HepG2 (cell line): ENCODE data around the gene EMC8. TPM values are rescaled to one million over a fixed set of nuclear protein-coding genes. Genes with fewer than 3 reads are reported as not detected.

Source experiments
- HDAC1 ChIP-seq: sonication (generic); formaldehyde crosslinking; IDR thresholded peaks from 2 replicates; pipeline ENCODE4 v1.5.1; 2020; ENCODE audit warnings: mild to moderate bottlenecking, missing genetic modification reagents
- HMG20B ChIP-seq: conservative IDR thresholded peaks from 2 replicates; pipeline ENCODE4 v1.6.1; 2016; ENCODE audit warnings: missing genetic modification reagents, missing compliant biosample characterization
- KDM5A ChIP-seq: fragments of 200-600 bp; sonication (generic); IDR thresholded peaks from 2 replicates; pipeline ENCODE4 v1.7.0; 2018; ENCODE audit warnings: antibody characterized with exemption, mild to moderate bottlenecking, low read length, borderline replicate concordance
- KLF15 ChIP-seq: sonication (generic); formaldehyde crosslinking; IDR thresholded peaks from 2 replicates; pipeline ENCODE4 v1.8.1; 2023; ENCODE audit warnings: borderline replicate concordance, mild to moderate bottlenecking, inconsistent platforms, missing genetic modification reagents, mixed read lengths
- MAFF ChIP-seq: IDR thresholded peaks from 2 replicates; pipeline ENCODE4 v1.6.1; 2011; ENCODE audit warnings: low read depth, low read length, improper control_type of control experiment
- MAFK ChIP-seq, 2 experiments: IDR thresholded peaks in 1 of 2; conservative IDR thresholded peaks in 1 of 2; 2 replicates each; pipeline ENCODE4 v1.6.1; 2011; ENCODE audit warnings: improper control_type of control experiment in 2 of 2, low read length in 2 of 2
- PRPF4 ChIP-seq: fragments of 200-400 bp; formaldehyde crosslinking; IDR thresholded peaks from 2 replicates; pipeline ENCODE4 v1.6.1; 2016; ENCODE audit warnings: low read length, low read depth; ENCODE audit not compliant: poor library complexity, severe bottlenecking
- RARA ChIP-seq: IDR thresholded peaks from 2 replicates; pipeline ENCODE4 v1.6.1; 2016; ENCODE audit warnings: missing genetic modification reagents, missing compliant biosample characterization
- RBFOX2 ChIP-seq: fragments of 200-400 bp; formaldehyde crosslinking; IDR thresholded peaks from 2 replicates; pipeline ENCODE4 v1.6.1; 2017; ENCODE audit warnings: low read depth, mild to moderate bottlenecking, low read length
- SIN3B ChIP-seq: fragments of 150-350 bp; IDR thresholded peaks from 2 replicates; pipeline ENCODE4 v1.6.1; 2014; ENCODE audit warnings: low read length
- SRF ChIP-seq: IDR thresholded peaks from 2 replicates; pipeline ENCODE4 v1.6.1; 2011; ENCODE audit warnings: mild to moderate bottlenecking, low read depth, low read length, moderate library complexity
- TEAD3 ChIP-seq: optimal IDR thresholded peaks from 2 replicates; pipeline ENCODE3; 2016; ENCODE audit warnings: borderline replicate concordance
- XBP1 ChIP-seq: sonication (generic); formaldehyde crosslinking; IDR thresholded peaks from 2 replicates; pipeline ENCODE4 v1.5.0; 2020; ENCODE audit warnings: missing genetic modification reagents
- ZFP36L1 ChIP-seq: sonication (generic); formaldehyde crosslinking; IDR thresholded peaks from 2 replicates; pipeline ENCODE4 v1.8.0; 2022; ENCODE audit warnings: mild to moderate bottlenecking, missing genetic modification reagents, moderate library complexity
- ZFP37 ChIP-seq: sonication (generic); formaldehyde crosslinking; IDR thresholded peaks from 2 replicates; pipeline ENCODE4 v1.4.0; 2020; ENCODE audit warnings: missing genetic modification reagents, borderline replicate concordance
- ZNF431 ChIP-seq: sonication (generic); formaldehyde crosslinking; IDR thresholded peaks from 2 replicates; pipeline ENCODE4 v1.9.0; 2022; ENCODE audit warnings: missing genetic modification reagents, low read depth, mild to moderate bottlenecking, borderline replicate concordance
- ZNF546 ChIP-seq: sonication (generic); formaldehyde crosslinking; conservative IDR thresholded peaks from 2 replicates; pipeline ENCODE4 v1.8.1; 2023; ENCODE audit warnings: mild to moderate bottlenecking, missing genetic modification reagents
- ZNF619 ChIP-seq: sonication (generic); formaldehyde crosslinking; IDR thresholded peaks from 2 replicates; pipeline ENCODE4 v1.4.0; 2020; ENCODE audit warnings: mild to moderate bottlenecking, missing genetic modification reagents
- ZNF746 ChIP-seq: sonication (generic); formaldehyde crosslinking; IDR thresholded peaks from 2 replicates; pipeline ENCODE4 v1.8.0; 2022; ENCODE audit warnings: mild to moderate bottlenecking, missing genetic modification reagents
- ZNF772 ChIP-seq: sonication (generic); formaldehyde crosslinking; IDR thresholded peaks from 2 replicates; pipeline ENCODE4 v1.5.0; 2020; ENCODE audit warnings: mild to moderate bottlenecking, missing genetic modification reagents
- ZNF83 ChIP-seq: sonication (generic); formaldehyde crosslinking; IDR thresholded peaks from 2 replicates; pipeline ENCODE4 v1.4.0; 2020; ENCODE audit warnings: missing genetic modification reagents, mild to moderate bottlenecking, borderline replicate concordance
- polyA plus RNA-seq, 8 experiments: library from polyadenylated mRNA; depleted of rRNA in 3 of 8; stranded (reverse) in 7 of 8; unstranded in 1 of 8; fragments of >200 nt; fragmentation: Illumina TruSeq in 4 of 8; extraction: Trizol in 4 of 8; gene quantifications; 2 replicates each; pipeline versions ENCODE4 v1.2.1 to v1.2.3, GENCODE V29; 2011 to 2016; ENCODE audit warnings: low read depth in 4 of 8, missing spikeins in 1 of 8, mixed read lengths in 1 of 8; ENCODE audit not compliant: insufficient read depth in 1 of 8
- total RNA-seq, 5 experiments: library from RNA; depleted of rRNA; stranded (reverse); fragments of >200 nt; fragmentation: Illumina TruSeq; extraction: Trizol; gene quantifications; 2 replicates each; pipeline ENCODE4 v1.2.3, GENCODE V29; 2016; ENCODE audit warnings: low read depth in 1 of 5
- TF ChIP-seq, protein P1 (sequence below): IDR thresholded peaks from 2 replicates; pipeline ENCODE4 v1.6.1; 2016; ENCODE audit warnings: mild to moderate bottlenecking, missing biosample characterization, missing genetic modification reagents
- TF ChIP-seq, protein P2 (sequence below): sonication (generic); IDR thresholded peaks from 2 replicates; pipeline ENCODE4 v1.6.1; 2016; ENCODE audit warnings: low read depth, borderline replicate concordance
- TF ChIP-seq, protein P3 (sequence below): sonication (generic); formaldehyde crosslinking; IDR thresholded peaks from 2 replicates; pipeline ENCODE4 v1.9.0; 2021; ENCODE audit warnings: missing genetic modification reagents, mild to moderate bottlenecking, borderline replicate concordance
- TF ChIP-seq, protein P4 (sequence below): sonication (generic); formaldehyde crosslinking; IDR thresholded peaks from 2 replicates; pipeline ENCODE4 v1.4.0; 2020; ENCODE audit warnings: missing genetic modification reagents
- TF ChIP-seq, protein P5 (sequence below): sonication (generic); formaldehyde crosslinking; IDR thresholded peaks from 2 replicates; pipeline ENCODE4 v1.8.0; 2023; ENCODE audit warnings: mild to moderate bottlenecking, missing genetic modification reagents

The EMC8 gene
- total and polyA plus RNA-seq, 2 of the 13 experiments (the other 11 are each of a cell fraction or from before 2014, with no cell fraction given) = 55.0 to 76.0 TPM

DNA sequence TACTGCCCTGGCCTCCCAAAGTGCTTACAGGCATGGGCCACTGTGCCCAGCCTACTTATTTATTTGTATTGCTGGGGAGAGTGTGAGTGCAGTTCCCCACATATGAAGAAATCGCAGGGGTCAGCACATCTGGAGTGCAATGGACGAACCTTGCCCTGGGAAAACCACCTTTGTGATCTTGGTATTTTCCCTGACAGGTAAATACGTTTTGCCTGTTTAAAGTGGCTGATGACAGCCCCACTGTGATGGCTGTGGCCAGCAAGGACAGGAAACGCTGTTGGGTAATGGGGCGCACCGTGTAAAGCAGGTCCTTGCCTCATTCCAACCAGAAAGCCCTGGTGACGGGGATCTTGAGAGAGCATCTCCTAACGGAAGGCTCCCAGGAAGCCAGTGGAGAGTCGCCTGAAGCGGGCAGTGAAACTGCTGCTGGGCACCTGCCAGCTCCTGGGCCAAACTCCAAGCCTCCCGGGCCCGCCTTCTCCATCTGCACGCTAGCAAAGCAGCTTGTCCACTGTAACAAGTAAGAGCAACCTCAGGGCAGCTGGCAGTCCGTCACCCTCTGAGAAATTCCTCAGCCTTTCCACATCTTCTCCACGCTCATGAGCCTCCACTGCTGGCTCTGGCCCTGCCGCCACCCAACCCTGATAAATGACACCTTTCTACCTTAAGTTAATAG is 17.5 kb downstream of the EMC8 start (continued):
- no peak for TF ChIP-seq RBFOX2
- TF ChIP-seq, protein P1, sequence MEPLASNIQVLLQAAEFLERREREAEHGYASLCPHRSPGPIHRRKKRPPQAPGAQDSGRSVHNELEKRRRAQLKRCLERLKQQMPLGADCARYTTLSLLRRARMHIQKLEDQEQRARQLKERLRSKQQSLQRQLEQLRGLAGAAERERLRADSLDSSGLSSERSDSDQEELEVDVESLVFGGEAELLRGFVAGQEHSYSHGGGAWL (CRISPR knock-in tag) = no peak
- TF ChIP-seq, protein P2, sequence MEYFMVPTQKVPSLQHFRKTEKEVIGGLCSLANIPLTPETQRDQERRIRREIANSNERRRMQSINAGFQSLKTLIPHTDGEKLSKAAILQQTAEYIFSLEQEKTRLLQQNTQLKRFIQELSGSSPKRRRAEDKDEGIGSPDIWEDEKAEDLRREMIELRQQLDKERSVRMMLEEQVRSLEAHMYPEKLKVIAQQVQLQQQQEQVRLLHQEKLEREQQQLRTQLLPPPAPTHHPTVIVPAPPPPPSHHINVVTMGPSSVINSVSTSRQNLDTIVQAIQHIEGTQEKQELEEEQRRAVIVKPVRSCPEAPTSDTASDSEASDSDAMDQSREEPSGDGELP = no peak; the same call in 1 of the 2 replicates
- no peak for TF ChIP-seq RARA (CRISPR knock-in tag)
- no peak for TF ChIP-seq XBP1 (CRISPR knock-in tag)
- no peak for TF ChIP-seq SIN3B
- no peak for TF ChIP-seq PRPF4
- no peak for TF ChIP-seq ZFP37 (CRISPR knock-in tag)
- TF ChIP-seq ZNF746 (CRISPR knock-in tag) = no peak
- TF ChIP-seq MAFK (conservative IDR thresholded peaks at IDR 0.05 in 1 of 2, IDR thresholded peaks at IDR 0.05 in 1 of 2; ENCODE audit: low read length in 2 of 2) = peak; percentile 81 to 91
- TF ChIP-seq HMG20B (CRISPR knock-in tag) = no peak
- TF ChIP-seq, protein P3, sequence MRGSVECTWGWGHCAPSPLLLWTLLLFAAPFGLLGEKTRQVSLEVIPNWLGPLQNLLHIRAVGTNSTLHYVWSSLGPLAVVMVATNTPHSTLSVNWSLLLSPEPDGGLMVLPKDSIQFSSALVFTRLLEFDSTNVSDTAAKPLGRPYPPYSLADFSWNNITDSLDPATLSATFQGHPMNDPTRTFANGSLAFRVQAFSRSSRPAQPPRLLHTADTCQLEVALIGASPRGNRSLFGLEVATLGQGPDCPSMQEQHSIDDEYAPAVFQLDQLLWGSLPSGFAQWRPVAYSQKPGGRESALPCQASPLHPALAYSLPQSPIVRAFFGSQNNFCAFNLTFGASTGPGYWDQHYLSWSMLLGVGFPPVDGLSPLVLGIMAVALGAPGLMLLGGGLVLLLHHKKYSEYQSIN (CRISPR knock-in tag) = no peak
- no peak for TF ChIP-seq ZFP36L1
- no peak for TF ChIP-seq ZNF83 (CRISPR knock-in tag)
- TF ChIP-seq, protein P4, sequence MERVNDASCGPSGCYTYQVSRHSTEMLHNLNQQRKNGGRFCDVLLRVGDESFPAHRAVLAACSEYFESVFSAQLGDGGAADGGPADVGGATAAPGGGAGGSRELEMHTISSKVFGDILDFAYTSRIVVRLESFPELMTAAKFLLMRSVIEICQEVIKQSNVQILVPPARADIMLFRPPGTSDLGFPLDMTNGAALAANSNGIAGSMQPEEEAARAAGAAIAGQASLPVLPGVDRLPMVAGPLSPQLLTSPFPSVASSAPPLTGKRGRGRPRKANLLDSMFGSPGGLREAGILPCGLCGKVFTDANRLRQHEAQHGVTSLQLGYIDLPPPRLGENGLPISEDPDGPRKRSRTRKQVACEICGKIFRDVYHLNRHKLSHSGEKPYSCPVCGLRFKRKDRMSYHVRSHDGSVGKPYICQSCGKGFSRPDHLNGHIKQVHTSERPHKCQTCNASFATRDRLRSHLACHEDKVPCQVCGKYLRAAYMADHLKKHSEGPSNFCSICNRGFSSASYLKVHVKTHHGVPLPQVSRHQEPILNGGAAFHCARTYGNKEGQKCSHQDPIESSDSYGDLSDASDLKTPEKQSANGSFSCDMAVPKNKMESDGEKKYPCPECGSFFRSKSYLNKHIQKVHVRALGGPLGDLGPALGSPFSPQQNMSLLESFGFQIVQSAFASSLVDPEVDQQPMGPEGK (CRISPR knock-in tag) = peak; percentile 44; the same call in 1 of the 2 replicates
- TF ChIP-seq SRF = no peak
- TF ChIP-seq KLF15 (CRISPR knock-in tag) = no peak
- no peak for TF ChIP-seq KDM5A
- TF ChIP-seq ZNF546 (CRISPR knock-in tag) = no peak
- TF ChIP-seq MAFF = peak; percentile 84
- TF ChIP-seq, protein P5, sequence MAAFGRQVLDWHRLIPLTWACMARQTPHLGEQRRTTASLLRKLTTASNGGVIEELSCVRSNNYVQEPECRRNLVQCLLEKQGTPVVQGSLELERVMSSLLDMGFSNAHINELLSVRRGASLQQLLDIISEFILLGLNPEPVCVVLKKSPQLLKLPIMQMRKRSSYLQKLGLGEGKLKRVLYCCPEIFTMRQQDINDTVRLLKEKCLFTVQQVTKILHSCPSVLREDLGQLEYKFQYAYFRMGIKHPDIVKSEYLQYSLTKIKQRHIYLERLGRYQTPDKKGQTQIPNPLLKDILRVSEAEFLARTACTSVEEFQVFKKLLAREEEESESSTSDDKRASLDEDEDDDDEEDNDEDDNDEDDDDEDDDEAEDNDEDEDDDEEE (CRISPR knock-in tag) = no peak
- no peak for TF ChIP-seq ZNF431 (CRISPR knock-in tag)
- no peak for TF ChIP-seq HDAC1 (CRISPR knock-in tag)
- no peak for TF ChIP-seq ZNF772 (CRISPR knock-in tag)
- no peak for TF ChIP-seq TEAD3 (CRISPR knock-in tag)
- TF ChIP-seq ZNF619 (CRISPR knock-in tag) = no peak
